Activated CD4-positive, CD25-positive, alpha-beta regulatory T cell (primary cell): ENCODE measurements around the gene ARPC5.
A peak's percentile ranks its signal among the peaks of the same experiment; 100 is the strongest.
"Not testable (repeated sequence)": the region's sequence is repeated elsewhere in the genome, so short reads cannot be mapped to it uniquely, and the experiment has no call there.

Experiments used
- DNase-seq, 4 experiments: peaks; one replicate each; lab custom pipeline; 2025; lab: John Stamatoyannopoulos, UW

Gene ARPC5

GRCh38 chr1:183635606-183636333, at the start of gene ARPC5:
ARPC5 (minus strand) TSS chr1:183635783; CDS start chr1:183635659, 124 bp downstream.
- peak; percentile 89 to 93 (median 90) for DNase-seq

GRCh38 chr1:183685112-183685713, 49.6 kb upstream of the ARPC5 start:
- peak in 1 of 4 experiments; percentile 3 for DNase-seq

DNA sequence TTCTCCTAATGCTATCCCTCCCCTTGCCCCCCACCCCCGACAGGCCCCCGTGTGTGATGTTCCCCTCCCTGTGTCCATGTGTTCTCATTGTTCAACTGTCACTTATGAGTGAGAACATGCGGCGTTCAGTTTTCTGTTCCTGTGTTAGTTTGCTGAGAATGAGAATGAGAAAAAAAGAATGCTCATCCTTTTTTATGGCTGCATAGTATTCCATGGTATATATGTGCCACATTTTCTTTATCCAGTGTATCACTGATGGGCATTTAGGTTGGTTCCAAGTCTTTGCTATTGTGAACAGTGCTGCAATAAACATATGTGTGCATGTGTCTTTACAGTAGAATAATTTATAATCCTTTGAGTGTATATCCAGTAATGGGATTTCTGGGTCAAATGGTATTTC, 43.8 kb upstream of the ARPC5 start:
- DNase-seq, result not testable (repeated sequence)

DNA sequence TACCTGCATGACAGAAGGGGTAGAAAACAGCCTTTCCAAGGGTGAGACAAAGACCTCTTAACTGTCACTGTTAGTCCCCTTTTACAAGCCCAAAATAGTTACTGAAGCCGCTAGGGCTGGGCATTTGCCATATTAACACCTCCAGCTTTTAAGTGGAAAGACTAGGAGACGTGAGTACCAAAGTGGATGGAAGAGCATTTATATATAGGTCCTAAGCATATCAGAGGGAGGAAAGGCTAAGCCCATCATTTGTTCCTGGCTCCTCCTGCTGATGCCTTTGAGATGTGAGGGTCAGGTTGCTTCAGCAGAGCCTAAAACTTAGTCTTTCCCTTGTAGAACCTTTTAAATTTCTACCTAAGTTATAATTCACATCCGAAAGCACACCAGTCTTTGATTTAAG, 43.2 kb upstream of the ARPC5 start:
- DNase-seq, result no peak

DNA sequence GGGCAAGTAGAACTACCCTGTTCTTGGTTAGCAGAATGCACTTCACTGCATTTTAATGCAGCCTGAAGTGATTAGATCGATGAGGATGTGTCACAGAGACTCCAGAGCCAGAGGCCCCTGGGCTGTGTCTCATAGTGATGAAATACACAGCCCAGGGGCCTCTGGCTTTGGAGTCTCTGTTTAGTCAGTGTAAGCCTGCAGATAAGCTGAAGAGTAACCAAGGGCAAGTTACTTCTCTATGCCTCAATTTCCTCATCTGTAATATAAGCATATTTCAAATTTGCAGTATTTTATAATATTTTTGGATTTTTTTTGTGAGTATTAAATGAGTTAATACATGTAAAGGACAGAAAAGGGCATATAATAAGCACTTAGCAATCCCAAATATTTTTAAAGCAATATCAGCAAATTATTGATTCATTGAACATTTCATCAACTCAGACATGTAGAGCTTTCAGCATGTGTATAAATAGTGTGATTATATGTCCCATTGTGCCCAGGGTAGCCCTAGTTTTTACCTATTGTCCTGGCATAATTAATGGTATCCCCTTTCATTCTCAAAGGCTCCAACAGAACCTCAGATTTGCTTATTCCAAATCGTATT, 41.1 kb upstream of the ARPC5 start:
- no peak for DNase-seq

DNA sequence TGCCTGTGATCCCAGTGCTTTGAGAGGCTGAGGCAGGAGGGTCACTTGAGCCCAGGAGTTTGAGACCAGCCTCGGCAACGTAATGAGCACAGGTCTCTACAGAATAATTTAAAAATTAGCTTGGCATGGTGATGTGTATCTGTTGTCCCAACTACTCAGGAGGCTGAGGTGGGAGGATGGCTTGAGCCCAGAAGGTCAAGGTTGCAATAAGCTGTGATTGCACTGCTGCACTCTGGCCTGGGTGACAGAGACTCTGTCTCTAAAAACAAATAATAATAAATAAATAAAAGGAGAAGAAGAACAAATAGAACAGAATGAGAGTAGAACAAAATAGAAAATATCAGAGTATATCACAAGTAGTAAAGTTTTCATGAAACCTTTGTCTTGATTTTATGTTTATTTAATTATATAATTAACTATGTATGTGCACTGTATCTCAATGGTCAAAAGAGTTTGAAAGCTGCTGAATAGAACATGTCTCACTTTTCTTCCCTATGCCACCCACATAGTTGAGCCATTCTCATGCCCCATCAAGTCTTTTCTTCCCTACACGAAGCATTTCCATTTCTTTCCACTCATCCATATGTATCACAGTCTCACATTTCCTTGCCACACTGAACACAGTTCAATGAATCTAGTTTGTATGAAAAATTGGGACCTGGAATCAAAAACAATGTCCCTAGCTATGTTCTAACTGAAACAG, 40.5 kb upstream of the ARPC5 start:
- no peak for DNase-seq

- DNase-seq, result no peak
These were observed 39.8 kb upstream of the ARPC5 start for GRCh38 chr1:183675381-183675780.

- no peak for DNase-seq
These were observed 39.3 kb upstream of the ARPC5 start for GRCh38 chr1:183674886-183675285.

GRCh38 chr1:183674339-183674738, 38.8 kb upstream of the ARPC5 start:
- DNase-seq, result no peak

DNA sequence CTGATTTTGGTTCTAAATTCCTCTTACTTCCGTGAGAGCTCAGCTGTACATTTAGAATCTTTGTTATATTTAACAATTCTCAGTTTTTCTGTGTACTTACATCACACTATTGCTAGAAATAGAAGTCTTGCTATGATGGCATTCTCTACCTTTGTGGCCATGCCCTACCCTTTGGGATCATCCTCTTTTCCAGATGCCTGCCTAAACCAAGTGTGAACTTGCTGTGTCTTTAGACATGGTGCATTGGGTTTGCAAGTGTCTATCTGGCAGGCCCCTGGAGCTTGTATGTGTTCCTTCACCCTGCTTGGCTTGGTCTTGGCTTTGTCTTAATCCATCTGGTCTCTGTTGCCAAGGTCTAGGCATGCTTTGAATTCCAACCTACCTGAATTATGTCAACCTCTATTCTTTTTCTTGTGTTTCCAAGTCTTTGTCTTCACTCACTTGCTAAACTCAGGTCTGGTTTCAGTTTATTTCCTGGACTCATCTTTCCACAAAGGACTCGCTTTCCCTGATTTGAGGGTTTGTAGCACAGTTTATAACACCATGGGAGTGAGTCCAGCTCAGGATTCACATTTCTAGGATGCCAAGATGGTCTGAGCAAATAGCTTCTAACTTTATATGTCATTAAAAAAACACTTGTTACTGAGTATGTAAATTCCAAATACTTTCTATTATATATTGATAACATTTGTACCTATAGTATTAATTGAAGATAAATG, 38.2 kb upstream of the ARPC5 start:
- no peak for DNase-seq

GRCh38 chr1:183670169-183670568, 34.6 kb upstream of the ARPC5 start:
- DNase-seq, result no peak

GRCh38 chr1:183656355-183656754, 20.8 kb upstream of the ARPC5 start:
- no peak for DNase-seq

DNA sequence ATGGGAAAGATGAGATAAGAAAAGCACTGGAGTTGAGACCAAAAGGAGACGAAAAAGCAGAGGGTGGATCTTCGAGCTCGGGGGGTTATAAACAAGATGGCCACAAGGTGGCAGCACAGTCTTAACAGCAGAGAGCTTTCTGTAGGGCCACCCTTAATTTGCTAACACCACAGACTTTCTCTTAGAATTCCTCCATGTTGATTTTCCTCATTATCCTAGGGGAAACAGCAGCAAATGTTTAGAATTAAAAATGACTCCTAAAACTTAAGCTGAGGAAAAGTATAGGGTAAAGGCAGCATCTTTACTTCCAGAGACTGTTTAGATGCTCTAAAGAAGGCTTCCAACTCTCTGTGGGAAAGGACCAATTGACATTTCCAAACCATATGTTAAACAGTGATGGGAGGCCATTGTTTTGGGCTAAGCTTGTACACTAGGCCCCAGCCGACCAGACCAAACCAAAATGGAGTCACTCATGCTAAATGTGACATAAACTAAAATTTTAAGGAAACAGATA, 20.0 kb upstream of the ARPC5 start:
- peak; percentile 34 to 64 (median 52) for DNase-seq

- DNase-seq, result no peak
These were observed 19.1 kb upstream of the ARPC5 start for GRCh38 chr1:183654706-183655105.

- no peak for DNase-seq
These were observed 18.4 kb upstream of the ARPC5 start for GRCh38 chr1:183653876-183654451.

GRCh38 chr1:183653462-183653794, 17.8 kb upstream of the ARPC5 start:
- DNase-seq, result no peak

GRCh38 chr1:183652547-183653461, 17.2 kb upstream of the ARPC5 start, which contains the start of gene APOBEC4:
APOBEC4 (minus strand) TSS chr1:183653316; CDS start chr1:183648781, 4,535 bp downstream.
- DNase-seq, result no peak

- DNase-seq, result no peak
These were observed 16.5 kb upstream of the ARPC5 start for GRCh38 chr1:183652107-183652506.

- no peak for DNase-seq
These were observed 16.0 kb upstream of the ARPC5 start for GRCh38 chr1:183651612-183652011.

DNA sequence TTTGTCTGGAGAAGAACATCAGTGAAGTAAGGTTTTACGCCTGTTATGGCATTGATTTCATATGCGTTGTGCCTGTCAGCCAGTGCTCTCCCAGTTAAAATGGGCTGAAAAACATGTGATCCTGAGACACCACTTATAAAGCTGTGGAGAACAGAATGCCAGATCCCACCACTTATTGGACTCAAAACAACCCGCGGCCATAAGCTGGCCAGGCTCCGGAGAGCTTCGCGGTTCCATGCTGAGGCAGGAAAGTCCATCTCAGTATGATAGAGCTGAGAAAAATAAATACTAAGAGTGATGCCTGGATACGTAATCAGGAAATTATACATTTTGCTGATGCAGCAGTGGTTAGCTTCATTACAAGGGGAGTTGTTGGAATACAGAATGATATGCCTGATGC, 12.5 kb upstream of the ARPC5 start:
- DNase-seq, result no peak
